ENCODE results near the gene TMOD2.
"Not testable (repeated sequence)": the region's sequence is repeated elsewhere in the genome, so short reads cannot be mapped to it uniquely, and the experiment has no call there.

Gene TMOD2

DNA sequence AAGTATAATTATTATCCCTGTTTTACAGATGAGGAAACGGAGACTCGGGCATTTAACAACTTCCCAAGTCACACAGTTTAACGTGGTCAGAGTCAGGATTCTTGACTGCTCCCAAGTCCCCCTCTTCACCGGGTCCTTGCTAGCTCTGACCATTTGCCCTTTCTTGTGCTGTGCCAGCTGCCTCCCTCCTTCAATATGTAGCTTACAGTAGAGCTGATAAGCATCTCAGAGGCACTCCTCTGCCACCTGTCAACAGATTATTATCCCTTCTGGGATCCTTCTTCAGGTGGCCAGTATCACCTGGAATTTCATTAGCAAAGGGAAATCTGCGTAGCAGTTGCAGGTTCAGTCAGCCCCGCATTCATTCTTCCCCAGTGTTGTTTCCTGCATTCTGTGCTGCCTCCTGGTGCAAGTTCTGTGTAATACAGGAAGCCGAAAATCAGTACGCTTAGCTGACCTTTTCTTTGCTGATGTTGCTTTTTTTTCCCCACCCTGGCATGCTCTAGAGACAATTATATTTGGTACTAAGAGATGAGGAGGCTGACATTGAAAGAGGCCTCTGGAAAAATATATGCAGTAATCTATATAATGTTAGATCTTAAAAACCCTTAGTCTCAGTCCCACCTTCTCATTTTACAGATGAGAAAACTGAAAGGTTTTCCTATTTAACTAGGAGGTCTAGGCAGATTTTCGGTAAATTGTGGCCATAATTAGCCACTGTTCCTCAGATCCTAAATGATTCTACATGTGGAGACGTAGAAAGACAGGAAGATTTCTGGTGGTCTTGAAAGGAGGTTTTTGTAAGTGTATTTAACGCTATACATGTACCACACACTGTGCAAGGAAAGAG lies 24.8 kb downstream of the TMOD2 start:
- no peak for DNase-seq (ENCODE audit: low read depth)

DNA sequence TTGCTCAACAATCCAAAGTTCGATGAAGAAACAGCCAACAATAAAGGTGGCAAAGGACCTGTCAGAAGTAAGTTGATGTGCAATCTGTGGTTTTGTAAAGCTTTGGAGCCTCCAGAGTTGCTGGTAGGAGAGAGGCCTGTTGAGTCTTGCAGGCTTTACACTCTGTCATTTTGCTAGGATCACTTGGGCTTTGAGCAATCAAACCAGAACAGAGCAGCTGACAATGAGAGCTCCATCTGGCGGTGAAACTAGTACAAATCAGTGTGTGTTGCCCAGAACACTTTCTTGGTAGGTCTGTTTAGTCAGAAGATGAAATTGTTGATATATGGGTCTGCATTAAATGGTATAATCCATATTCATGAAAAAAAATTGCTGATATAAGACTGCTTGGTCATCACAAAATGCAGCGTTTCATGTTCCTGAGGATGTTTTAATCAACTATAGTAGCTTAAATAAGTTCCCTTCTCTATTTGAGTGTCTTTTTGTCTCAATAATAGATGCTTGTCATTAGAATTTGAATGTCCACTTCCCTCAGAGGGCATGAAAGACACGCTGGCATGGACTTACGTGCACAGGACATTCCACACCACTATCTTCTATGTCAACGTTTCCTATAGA lies 25.7 kb downstream of the TMOD2 start:
- peak; percentile 11 for DNase-seq (ENCODE audit: low read depth)

DNA sequence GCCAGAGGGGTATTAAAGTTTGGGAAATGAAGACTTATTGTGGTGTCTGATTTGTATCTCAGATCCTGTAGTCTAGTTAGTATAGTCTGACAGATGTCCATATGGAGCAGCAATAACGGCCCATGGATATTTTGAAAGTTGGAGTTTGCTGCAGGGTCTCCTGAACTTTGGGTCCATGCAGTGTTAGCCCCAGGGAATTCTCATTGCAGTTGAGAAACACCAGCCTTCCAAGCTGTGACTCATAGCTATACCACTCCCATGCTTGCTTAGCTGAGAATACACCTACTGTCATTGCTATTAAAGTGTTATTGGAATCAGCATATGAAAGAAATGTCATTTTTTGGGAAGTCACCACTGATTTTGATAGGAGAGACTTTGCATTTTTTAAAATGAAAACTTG lies 29.2 kb downstream of the TMOD2 start:
- no peak for DNase-seq (ENCODE audit: low read depth)

DNA sequence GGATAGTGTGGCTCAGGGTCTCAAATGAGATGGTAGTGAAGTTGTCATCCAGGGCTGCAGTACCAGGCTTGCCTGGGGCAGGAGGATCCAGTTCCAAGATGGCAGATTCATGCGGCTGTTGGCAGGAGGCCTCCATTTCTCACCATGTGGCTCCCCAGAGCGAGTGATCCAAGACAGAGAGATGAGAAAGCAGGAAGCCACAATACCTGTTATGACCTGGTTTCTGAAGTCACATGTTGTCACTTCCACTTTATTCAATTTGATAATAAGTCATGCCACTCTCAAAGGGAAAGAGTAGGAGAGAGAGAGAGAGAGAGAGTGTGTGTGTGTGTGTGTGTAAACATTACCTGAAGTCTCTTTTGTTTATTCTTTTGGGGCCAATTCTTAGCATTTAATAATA lies 30.1 kb downstream of the TMOD2 start:
- DNase-seq (ENCODE audit: low read depth): no peak

DNA sequence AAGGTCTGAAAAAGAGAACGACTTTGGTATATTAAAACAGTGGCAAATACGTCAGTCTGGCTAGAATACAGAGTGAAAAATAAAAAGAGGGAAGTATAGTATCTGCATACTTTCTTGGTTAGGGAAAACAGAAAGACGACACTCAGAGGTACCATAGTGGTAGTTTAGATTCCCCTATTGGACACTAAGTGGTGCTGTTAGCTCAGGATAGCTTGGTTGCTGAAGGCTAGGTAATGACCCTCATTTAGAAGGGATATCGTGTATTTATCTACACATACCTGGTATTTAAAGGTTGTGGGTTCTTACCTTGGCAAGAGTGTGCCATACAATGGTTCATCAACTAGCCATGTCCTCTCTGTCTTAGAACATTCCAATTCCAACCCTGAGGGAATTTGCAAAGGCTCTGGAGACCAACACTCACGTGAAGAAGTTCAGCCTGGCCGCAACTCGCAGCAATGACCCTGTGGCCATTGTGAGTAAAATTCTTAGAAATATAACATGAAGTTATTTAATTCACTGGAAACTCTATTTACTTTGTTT lies 31.0 kb downstream of the TMOD2 start:
- DNase-seq (ENCODE audit: low read depth): no peak

DNA sequence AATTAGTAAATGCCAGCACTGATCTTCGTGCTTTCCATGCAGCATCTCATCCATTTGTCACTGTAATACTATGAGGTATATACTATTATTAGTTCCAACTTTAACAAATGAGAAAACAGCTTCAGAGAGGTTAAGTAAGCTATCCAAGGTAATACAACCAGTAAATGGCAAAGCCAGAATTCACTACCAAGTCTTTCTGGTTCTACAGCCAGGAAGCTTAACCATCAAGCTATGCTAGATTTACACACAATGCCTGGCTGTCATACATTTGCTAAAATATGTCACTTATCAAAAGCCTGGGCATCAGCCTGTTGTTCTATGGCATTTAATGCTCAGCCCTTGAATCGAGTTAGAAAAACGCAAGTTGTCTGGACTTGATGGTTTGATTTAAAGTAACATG lies 32.6 kb downstream of the TMOD2 start:
- no peak for DNase-seq (ENCODE audit: low read depth)

DNA sequence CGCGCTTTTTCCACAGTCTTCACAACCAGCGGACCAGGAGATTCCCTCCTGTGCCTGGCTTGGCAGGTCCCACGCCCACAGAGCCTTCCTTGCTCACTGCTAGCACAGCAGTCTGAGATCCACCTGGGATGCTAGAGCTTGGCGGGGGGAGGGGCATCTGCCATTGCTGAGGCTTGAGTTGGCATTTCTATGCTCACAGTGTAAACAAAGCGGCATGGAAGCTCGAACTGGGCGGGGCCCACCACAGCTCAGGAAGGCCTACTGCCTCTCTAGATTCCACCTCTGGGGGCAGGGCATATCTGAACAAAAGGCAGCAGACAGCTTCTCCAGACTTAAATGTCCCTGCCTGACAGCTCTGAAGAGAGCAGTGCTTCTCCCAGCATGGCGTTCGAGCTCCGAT lies 35.7 kb downstream of the TMOD2 start:
- not testable (repeated sequence) for DNase-seq (ENCODE audit: low read depth)

DNA sequence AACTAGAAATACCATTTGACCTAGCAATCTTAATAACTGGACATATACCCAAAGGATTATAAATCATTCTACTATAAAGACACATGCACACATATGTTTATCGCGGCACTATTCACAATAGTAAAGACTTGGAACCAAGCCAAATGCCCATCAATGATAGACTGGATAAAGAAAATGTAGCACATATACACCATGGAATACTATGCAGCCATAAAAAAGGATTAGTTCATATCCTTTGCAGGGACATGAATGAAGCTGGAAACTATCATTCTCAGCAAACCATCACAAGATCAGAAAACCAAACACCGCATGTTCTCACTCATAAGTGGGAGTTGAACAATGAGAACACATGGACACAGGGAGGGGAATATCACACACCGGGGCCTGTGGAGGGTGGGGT lies 41.1 kb downstream of the TMOD2 start:
- DNase-seq (ENCODE audit: low read depth): not testable (repeated sequence)

DNA sequence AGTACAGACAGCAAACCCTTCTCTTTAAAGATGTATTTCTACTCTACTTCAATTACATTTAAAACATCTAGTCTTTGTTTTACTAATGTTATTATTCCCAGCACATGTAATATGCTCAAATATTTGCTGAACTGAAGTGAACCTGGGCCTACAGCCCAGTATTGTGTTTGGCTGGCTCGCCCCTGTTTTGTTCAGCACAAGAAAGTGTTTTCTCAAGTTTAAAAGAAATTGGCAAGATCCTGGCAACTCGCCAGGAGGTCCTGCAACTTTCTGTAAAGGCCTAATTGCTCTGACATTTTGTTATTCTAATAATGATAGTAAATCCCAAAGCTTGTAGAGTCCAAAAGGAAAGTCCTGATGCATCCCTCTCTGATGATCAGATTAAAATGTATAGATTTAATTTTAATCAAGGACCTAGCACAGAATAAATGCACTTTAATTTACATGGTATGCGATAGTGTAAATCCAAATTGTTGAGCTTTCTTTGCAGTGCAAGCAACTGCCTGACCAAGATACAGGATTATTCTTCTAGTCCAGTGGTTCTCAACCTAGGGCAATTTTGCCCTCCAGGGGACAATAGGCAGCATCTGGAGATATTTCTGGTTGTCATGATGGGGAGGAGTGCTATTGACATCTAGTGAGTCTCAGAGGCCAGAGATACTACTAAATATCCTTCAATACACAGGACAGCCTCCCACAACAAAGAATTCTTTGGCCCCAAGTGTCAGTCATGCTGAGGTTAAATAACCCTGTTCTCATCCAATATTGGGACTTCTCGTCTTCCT lies 42.3 kb downstream of the TMOD2 start:
- no peak for DNase-seq (ENCODE audit: low read depth)

DNA sequence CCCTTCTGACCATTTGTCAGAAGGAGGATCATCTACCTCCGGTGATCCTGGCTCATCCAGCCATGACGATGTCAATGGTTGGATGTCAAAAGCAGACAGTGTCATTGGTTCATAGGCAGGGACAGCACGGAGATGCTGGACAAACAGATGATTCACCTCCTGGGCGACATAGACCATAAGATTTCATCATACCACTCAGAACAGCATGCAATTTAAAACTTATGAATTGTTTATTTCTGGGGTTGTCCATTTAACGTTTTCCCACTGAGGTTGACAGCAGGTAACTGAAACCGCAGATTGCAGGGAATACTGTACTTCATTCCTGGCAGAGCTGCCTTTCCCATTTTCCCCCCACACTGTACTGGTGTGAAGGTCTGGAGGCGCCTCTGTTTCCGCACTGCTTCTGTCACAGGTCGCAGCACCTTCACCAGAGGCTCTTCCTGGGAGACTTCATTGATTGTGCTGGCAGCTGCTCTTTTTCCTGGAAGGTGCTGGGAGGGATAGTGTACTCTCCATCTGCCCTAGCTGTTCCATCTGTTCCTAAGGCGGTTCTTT lies 45.5 kb downstream of the TMOD2 start:
- no peak for DNase-seq (ENCODE audit: low read depth)

DNA sequence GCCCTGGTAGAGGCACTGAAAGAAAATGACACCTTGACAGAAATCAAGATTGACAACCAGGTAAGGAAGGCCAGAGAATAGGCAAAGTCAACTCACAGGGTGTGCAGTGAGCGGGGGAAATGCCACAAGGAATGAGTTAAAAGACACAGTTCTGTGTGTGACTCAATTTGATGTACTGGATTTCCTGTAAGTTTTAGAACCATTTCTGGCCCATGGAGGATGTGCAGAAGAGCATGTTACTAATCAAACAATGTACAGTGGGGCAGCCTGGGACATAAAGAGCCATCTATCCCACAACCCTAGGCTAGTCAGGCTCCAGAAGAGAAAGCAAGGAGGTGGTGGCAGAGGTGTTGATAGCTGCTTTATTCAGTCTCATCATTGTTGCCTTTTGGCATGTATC lies 46.9 kb downstream of the TMOD2 start:
- DNase-seq (ENCODE audit: low read depth): no peak

DNA sequence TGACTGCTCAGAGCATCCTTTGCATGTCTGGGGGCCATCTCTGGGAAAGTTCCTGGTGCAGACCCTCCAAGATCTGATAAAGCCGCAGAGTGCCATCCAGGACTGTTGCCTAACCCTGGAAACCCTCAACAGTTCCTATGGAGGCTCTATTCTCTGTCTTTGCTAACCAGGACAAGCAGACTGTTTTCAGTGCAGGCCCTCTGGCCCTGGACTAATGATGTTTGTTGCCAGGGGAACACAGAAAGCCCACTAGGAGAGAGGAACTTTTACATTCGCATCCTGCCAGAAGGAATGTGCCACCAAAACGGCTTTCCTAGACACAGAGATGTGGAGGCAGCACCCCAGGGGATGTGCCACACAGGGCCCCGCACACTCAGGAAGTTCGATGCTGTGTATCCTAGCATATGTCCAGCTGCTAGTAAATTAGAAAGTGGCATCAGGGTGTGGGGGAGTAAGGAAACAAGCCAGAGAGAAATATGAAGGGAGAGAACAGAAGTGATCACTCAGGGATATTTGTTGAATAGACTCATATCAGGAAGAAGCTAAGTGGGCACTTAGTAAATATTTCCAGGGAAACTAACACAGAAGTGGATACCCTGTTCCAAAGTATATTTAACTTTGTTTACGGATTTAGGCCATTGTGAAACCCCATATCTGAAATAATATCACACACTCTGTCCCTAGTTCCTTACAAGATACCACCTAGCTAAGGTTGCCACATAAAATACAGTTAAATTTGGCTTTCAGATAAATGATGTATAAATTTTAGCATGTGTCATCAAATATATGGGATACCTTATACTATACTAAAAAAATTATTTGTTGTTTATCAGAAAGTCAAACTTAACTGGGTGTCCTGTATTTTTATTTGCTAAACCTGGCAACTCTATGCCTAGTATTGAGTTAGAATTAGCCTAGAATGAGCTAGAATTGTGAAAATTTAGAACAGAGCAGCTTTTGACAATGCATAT lies 48.2 kb downstream of the TMOD2 start:
- DNase-seq (ENCODE audit: low read depth): no peak

DNA sequence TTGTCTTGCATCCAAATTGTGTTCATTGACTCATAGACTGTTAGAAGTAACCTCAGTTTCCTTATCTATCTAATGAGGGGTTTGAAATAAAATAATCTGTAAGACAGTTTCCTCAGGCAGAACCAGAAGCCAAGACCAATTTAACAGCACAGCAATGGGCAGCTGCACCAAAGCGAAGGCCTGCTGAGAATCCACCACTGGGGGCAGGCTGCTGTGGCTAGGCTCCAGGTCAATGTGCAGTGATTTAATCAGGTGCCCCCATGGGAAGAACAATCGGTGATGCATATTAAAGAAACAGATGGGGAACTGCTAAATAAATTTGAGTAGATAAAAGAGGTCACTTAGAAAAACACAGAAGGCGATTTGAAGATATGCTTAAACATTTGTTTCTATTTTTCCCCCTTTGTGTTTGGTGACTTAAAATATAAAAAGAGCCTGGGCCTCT lies 50.0 kb downstream of the TMOD2 start:
- DNase-seq (ENCODE audit: low read depth): no peak

DNA sequence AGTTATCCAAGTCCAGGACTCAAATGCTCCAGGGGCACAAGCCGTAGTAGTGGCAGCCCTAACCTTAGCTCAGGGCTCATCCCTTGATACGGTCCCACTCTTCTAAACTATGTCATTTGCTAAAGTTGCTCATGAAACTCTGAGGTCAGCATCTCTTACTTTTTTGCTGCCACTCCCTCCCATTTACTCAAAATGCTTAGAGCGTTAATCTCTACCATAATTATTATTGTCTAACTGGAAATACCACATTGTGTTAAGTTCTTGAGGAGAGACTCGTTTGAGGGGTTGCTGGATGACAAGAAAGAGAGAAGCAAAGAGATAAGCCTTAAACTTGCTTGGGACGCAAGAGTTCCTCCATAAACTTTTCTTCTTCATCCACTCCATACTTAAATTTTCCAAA lies 51.2 kb downstream of the TMOD2 start:
- no peak for DNase-seq (ENCODE audit: low read depth)

DNA sequence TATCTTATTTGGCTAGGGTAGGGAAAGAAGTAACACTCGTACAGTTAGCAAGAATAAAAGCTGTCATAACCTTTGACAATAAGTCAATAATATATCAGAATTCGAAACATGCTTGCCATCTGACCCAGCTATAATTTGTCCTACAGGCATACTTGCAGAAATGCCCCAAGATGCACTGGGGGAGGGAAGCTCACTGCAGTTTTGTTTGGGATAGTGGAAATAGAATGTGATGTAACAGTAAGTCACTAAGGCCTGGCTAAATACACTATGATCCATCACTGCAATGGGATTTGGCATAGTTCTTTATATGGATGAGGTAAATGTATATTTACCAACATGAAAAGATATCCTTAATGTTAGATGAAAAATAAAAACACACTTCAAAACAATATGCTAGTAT lies 52.6 kb downstream of the TMOD2 start:
- no peak for DNase-seq (ENCODE audit: low read depth)

DNA sequence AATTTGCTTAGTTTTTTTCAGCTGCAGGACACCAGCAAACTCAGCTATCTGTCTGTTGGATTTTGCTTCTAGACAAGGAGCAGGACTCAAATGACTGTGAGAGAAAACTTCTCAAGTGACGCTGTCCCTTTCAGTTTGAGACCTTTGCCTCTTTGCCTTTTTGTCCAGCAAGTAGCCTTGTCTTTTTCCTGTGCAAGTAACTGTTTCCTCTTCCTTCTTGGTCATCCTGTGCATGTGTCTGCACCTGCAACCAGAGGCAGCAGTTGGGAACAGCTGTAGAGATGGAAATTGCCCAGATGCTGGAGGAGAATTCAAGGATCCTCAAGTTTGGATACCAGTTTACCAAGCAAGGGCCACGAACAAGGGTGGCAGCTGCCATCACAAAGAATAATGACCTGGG lies 54.7 kb downstream of the TMOD2 start:
- DNase-seq (ENCODE audit: low read depth): no peak

DNA sequence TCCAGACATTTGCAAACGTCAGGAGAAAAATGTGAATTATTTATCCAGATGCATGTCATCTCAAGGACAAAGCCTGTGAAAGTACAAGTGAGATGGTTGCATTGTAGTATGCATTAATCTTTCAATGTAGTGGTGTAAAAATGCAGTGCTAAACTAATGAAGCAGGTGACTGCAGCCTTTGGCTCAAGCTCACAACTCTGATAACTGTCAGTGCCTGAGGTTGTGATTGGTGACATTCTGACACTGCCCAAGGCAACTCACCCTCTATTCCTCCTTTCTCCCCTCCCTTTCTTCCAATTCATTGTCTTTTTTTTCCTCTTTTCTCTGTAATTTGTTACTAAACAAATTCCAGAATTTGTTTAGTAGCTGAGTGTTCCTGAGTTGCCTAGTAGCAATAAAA lies 58.1 kb downstream of the TMOD2 start:
- no peak for DNase-seq (ENCODE audit: low read depth)

DNA sequence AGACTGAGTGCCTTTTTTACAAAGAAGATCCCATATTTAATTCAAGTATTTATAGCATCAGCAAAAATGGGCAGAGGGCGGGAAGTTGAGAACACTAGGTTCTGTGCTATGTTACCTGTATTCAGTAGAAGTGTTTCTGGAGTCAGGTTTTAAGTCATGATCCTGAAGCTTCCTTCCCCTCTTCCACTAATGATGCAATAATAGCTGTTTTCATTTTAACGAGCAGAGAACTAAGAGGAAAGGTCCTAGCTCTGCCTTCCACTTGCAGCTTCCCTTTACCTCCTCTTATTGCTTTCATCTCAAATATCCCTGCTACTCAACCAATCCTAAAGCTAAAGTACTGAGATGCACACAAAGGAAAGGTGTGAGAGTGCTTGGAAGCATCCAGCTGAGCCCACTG lies 61.2 kb downstream of the TMOD2 start:
- DNase-seq (ENCODE audit: low read depth): no peak

DNA sequence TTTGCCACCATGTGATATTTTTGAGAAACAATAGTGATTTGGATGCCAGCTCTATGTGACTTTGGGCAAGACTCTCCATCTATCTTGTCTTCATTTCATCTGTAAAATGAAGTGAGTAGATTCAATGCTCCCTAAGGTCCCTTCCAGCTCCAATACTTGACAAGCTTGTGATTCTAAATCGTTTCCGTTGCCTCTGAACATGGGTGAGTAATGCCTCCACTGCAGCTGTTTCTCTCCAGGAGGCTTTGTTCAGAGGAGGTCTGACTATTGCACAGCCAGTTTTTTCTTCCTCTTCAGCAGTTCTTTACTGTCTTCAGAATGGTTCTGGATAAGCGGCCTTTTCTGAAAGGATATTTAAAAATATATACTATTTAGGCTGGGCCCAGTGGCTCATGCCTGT lies 63.2 kb downstream of the TMOD2 start:
- DNase-seq (ENCODE audit: low read depth): no peak

DNA sequence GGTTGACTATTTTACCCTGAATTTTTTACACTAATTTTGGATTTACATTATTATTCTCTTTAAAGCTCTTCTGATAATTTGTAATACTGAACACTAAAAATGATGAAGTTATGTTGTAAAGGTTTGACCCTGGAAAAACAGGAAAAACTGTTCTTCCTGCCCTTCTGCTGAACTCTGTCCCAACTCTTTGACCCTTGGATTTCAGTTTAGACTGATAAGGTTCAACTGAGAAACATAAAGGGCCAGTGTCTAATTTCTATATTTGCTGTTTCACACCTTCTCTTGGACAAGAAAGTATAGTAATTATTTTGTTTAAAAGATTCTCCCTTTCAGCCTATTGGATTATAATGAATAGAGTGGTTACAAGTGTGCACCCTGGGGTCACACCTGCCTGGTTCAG lies 65.2 kb downstream of the TMOD2 start:
- DNase-seq (ENCODE audit: low read depth): no peak

DNA sequence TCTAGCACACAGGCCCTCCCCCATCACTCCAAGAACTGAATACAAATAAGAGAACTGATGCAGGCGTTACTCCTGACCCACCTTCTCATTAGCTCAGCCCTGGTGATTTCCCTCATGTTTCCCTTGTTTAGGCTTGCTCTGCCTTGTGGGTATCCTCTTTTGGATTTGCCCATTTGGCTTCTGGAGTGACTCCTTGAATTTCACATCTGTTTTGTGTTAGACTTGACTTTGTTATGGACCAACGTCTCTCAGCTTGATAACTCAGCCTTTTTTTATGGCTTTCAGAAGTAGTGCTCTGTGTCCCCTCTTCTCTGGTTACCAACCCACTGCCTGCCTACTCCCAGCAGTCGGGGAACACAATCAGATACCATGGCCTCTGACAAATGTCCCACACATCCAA lies 66.8 kb downstream of the TMOD2 start:
- DNase-seq (ENCODE audit: low read depth): no peak
